Endothelial cell of umbilical vein (primary cell): ENCODE data around the gene ATP6AP2. TPM values are rescaled to one million over a fixed set of nuclear protein-coding genes. Genes with fewer than 3 reads are reported as not detected.

Source experiments
- BruUV-seq: library from RNA; stranded (reverse); fragments of 400-500 nt; replicated peaks from 2 replicates; lab custom pipeline; 2021; lab: Mats Ljungman, UMichigan
- CTCF ChIA-PET: fragments of 300-600, 350-600 bp; sonication (Branson Sonifier 250); formaldehyde crosslinking; loops from one replicate; lab custom pipeline; 2021; ENCODE audit warnings: antibody characterized with exemption, inconsistent platforms; lab: Charles Lee
- POLR2A ChIA-PET: fragments of 300-600, 350-600 bp; sonication (Branson Sonifier 250); formaldehyde crosslinking; loops from one replicate; lab custom pipeline; 2021; ENCODE audit warnings: antibody characterized with exemption, inconsistent platforms; lab: Charles Lee
- DNase-seq: peaks from one replicate; pipeline ENCODE4 v3.0.0-alpha.2; 2011; ENCODE audit warnings: low read depth, low spot score
- FAIRE-seq: peaks from 2 replicates; lab custom pipeline; 2011; peaks lifted over from hg19 to GRCh38; lab: Jason Lieb, UNC
- H2AFZ ChIP-seq: 2 replicates; pipeline ENCODE4 v1.6.0; 2012; ENCODE audit warnings: low read depth, low read length, control low read depth, inconsistent platforms
- H3K27ac ChIP-seq: 2 replicates; pipeline ENCODE4 v1.5.1; 2011; ENCODE audit warnings: low read depth, mild to moderate bottlenecking, control low read depth, low read length, moderate library complexity; ENCODE audit not compliant: insufficient read depth
- H3K27me3 ChIP-seq, 2 experiments: 2 replicates each; pipeline versions ENCODE4 v1.6.0 to v1.6.1; 2011; ENCODE audit warnings: low read length in 2 of 2, mixed read lengths in 1 of 2; ENCODE audit not compliant: control insufficient read depth in 2 of 2, insufficient read depth in 2 of 2
- H3K36me3 ChIP-seq, 2 experiments: 2 replicates in 1 of 2; 3 replicates in 1 of 2; pipeline ENCODE4 v1.5.1; 2011; ENCODE audit warnings: low read length in 2 of 2, mild to moderate bottlenecking in 1 of 2, moderate library complexity in 1 of 2; ENCODE audit not compliant: control insufficient read depth in 2 of 2, insufficient read depth in 2 of 2; ENCODE audit errors: extremely low read depth in 1 of 2
- H3K4me1 ChIP-seq: 3 replicates; pipeline ENCODE4 v1.5.1; 2011; ENCODE audit warnings: mild to moderate bottlenecking, low read length; ENCODE audit not compliant: control insufficient read depth, insufficient read depth; ENCODE audit errors: extremely low read depth
- H3K4me2 ChIP-seq: 2 replicates; pipeline ENCODE4 v1.6.1; 2011; ENCODE audit warnings: low read length, control low read depth, mixed read lengths; ENCODE audit not compliant: insufficient read depth
- H3K4me3 ChIP-seq, 3 experiments: fragments of 200-600 bp in 1 of 3; sonication (generic), shearing (Covaris generic) in 1 of 3; replicated peaks in 1 of 3; 2 replicates each; pipeline ENCODE4 v1.5.1; 2011 to 2016; ENCODE audit warnings: control low read depth in 3 of 3, low read length in 3 of 3, mild to moderate bottlenecking in 2 of 3, inconsistent platforms in 1 of 3, low read depth in 1 of 3, moderate library complexity in 1 of 3; ENCODE audit not compliant: insufficient read depth in 1 of 3
- H3K79me2 ChIP-seq: 2 replicates; pipeline ENCODE4 v1.6.0; 2012; ENCODE audit warnings: low read length, inconsistent platforms; ENCODE audit not compliant: control insufficient read depth, insufficient read depth
- H3K9ac ChIP-seq: replicated peaks from 2 replicates; pipeline ENCODE3; 2011; ENCODE audit warnings: low read length, control low read depth; ENCODE audit not compliant: insufficient read depth; ENCODE audit errors: extremely low read depth
- H3K9me1 ChIP-seq: replicated peaks from 3 replicates; pipeline ENCODE4 v1.6.0; 2011; ENCODE audit warnings: mild to moderate bottlenecking, low read length; ENCODE audit not compliant: control insufficient read depth, insufficient read depth; ENCODE audit errors: extremely low read depth
- H3K9me3 ChIP-seq: replicated peaks from 2 replicates; pipeline ENCODE4 v1.5.1; 2012; ENCODE audit warnings: low read length, inconsistent platforms; ENCODE audit not compliant: control insufficient read depth, insufficient read depth
- H4K20me1 ChIP-seq: replicated peaks from 2 replicates; pipeline ENCODE3; 2011; ENCODE audit warnings: mild to moderate bottlenecking, low read length; ENCODE audit not compliant: control insufficient read depth, insufficient read depth; ENCODE audit errors: extremely low read depth
- EZH2 ChIP-seq: IDR thresholded peaks from 2 replicates; pipeline ENCODE4 v1.6.1; 2012; ENCODE audit warnings: borderline replicate concordance, low read depth, mild to moderate bottlenecking, moderate library complexity, low read length, inconsistent platforms; ENCODE audit not compliant: severe bottlenecking
- FOS ChIP-seq: IDR thresholded peaks from 2 replicates; pipeline ENCODE4 v1.6.1; 2011; ENCODE audit warnings: mild to moderate bottlenecking, low read length, moderate library complexity, borderline replicate concordance; ENCODE audit not compliant: insufficient read depth
- GATA2 ChIP-seq: IDR thresholded peaks from 2 replicates; pipeline ENCODE4 v1.7.0; 2011; ENCODE audit warnings: low read depth, mild to moderate bottlenecking, moderate library complexity, mixed read lengths, low read length; ENCODE audit not compliant: insufficient read length, insufficient read depth
- JUN ChIP-seq: IDR thresholded peaks from 2 replicates; pipeline ENCODE4 v1.6.1; 2011; ENCODE audit warnings: borderline replicate concordance, low read depth; ENCODE audit not compliant: insufficient read length, insufficient read depth
- MAX ChIP-seq: IDR thresholded peaks from 2 replicates; pipeline ENCODE4 v1.6.1; 2011; ENCODE audit not compliant: insufficient read depth, insufficient read length
- MYC ChIP-seq: IDR thresholded peaks from one replicate; pipeline ENCODE4 v1.6.1; 2011; ENCODE audit warnings: mild to moderate bottlenecking, low read depth, low read length
- POLR2A ChIP-seq: IDR thresholded peaks from 2 replicates; pipeline ENCODE4 v1.6.1; 2012; ENCODE audit warnings: low read depth, mild to moderate bottlenecking, control low read depth, low read length
- POLR2AphosphoS5 ChIP-seq: IDR thresholded peaks from 2 replicates; pipeline ENCODE4 v1.6.1; 2012; ENCODE audit warnings: low read depth, mild to moderate bottlenecking, control low read depth, low read length, moderate library complexity; ENCODE audit not compliant: insufficient read depth
- dilution Hi-C: fragments of 300-500 bp; cut with MboI; formaldehyde crosslinking; loops from one replicate; pipeline ENCODE4 v1.15.0; 2019; ENCODE audit warnings: low sequenced_read_pairs; ENCODE audit not compliant: extremely low pct_ligation_motif_present
- intact Hi-C: fragments of 100-400 bp; cut with micrococcal nuclease; formaldehyde crosslinking; loops from one replicate; pipeline ENCODE4 v1.10.0; 2022
- polyA plus RNA-seq, 4 experiments: library from polyadenylated mRNA; depleted of rRNA in 3 of 4; stranded (reverse) in 3 of 4; unstranded in 1 of 4; fragments of >200 nt; gene quantifications; 2 replicates each; pipeline versions ENCODE4 v1.2.1 to v1.2.3, GENCODE V29; 2011 to 2012; ENCODE audit warnings: missing spikeins in 1 of 4
- total RNA-seq: library from RNA; stranded (reverse); gene quantifications from 2 replicates; pipeline ENCODE4 v1.2.3, GENCODE V29; 2021
- TF ChIP-seq, protein P1 (sequence below), 2 donors: IDR thresholded peaks; 1 replicate in 1 of 2; 2 replicates in 1 of 2; pipeline ENCODE4 v1.5.1; 2011; ENCODE audit warnings: low read length in 2 of 2, mild to moderate bottlenecking in 2 of 2, moderate library complexity in 2 of 2, control low read depth in 1 of 2, inconsistent platforms in 1 of 2, low read depth in 1 of 2; ENCODE audit not compliant: insufficient read depth in 1 of 2; ENCODE audit errors: extremely low read depth in 1 of 2

The ATP6AP2 gene
- total and polyA plus RNA-seq, 2 donors (not counting 3 experiments of a cell fraction or from before 2014, with no cell fraction given): 84.6 to 95.9 TPM

DNA sequence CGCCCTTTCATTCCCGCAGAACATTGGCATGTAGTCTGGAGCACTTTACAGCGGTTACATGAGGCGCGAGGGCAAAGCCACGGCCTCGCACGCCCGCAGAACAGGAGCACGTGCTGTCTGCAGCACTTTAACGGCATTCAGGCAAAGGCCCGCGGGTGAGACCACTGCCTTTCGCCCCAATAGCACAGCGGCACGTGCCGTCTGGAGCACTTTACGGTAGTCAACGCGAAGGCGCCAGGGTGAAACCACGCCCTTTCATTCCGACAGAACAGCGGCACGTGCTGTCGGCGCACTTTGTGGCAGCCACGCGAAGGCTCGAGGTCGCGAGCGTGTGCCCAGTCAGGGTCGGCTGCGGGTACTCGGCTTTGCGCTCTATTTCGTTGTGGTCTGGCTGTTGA lies 42.4 kb downstream of the ATP6AP2 start, which contains the start of gene MPC1L:
Gene MPC1L, plus strand, starts transcription at position 290 of the 398 bp plus-strand sequence. CDS start 138 bp downstream, outside the sequence.
- H3K9ac ChIP-seq: no peak within 1 kb of the TSS

More for the DNA sequence above, 42.4 kb downstream of the ATP6AP2 start, which contains the start of gene MPC1L:
- H3K9me3 ChIP-seq: no peaks in the 10 kb centered on the region
- CTCF ChIA-PET: no interaction called here
- no peak within 1 kb of the TSS for H2AFZ ChIP-seq
- H3K4me2 ChIP-seq: no peak within 1 kb of the TSS
- TF ChIP-seq FOS (no peak), POLR2AphosphoS5 (no peak), JUN (no peak), MAX (no peak), EZH2 (no peak), GATA2 (no peak), POLR2A (no peak), MYC (no peak)
- TF ChIP-seq, protein P1, sequence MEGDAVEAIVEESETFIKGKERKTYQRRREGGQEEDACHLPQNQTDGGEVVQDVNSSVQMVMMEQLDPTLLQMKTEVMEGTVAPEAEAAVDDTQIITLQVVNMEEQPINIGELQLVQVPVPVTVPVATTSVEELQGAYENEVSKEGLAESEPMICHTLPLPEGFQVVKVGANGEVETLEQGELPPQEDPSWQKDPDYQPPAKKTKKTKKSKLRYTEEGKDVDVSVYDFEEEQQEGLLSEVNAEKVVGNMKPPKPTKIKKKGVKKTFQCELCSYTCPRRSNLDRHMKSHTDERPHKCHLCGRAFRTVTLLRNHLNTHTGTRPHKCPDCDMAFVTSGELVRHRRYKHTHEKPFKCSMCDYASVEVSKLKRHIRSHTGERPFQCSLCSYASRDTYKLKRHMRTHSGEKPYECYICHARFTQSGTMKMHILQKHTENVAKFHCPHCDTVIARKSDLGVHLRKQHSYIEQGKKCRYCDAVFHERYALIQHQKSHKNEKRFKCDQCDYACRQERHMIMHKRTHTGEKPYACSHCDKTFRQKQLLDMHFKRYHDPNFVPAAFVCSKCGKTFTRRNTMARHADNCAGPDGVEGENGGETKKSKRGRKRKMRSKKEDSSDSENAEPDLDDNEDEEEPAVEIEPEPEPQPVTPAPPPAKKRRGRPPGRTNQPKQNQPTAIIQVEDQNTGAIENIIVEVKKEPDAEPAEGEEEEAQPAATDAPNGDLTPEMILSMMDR (IDR thresholded peaks at IDR 0.05; ENCODE audit: extremely low read depth in 1 of 2, insufficient read depth in 1 of 2, low read depth in 1 of 2, low read length in 2 of 2): no peak
- no peaks in the 10 kb centered on the region for H3K9me1 ChIP-seq
- POLR2A ChIA-PET: no interaction called here
- H3K4me1 ChIP-seq: no peaks in the 10 kb centered on the region
- H3K27me3 ChIP-seq: no peaks in the 10 kb centered on the region
- FAIRE-seq (no peak), DNase-seq (no peak)
- H4K20me1 ChIP-seq: no peaks in the 10 kb centered on the region
- intact Hi-C loops (no loop called here), dilution Hi-C loops (no loop called here)
- H3K36me3 ChIP-seq: no peaks in the 10 kb centered on the region
- H3K4me3 ChIP-seq: no peak within 1 kb of the TSS
- no peak within 1 kb of the TSS for H3K27ac ChIP-seq
- H3K79me2 ChIP-seq: no peaks in the 10 kb centered on the region
- no TSS peak for BruUV-seq
